ENCODE measurements around the gene YEATS4. TPM values are rescaled to one million over a fixed set of nuclear protein-coding genes. Genes with fewer than 3 reads are reported as not detected.

The YEATS4 gene
- polyA plus RNA-seq, 2 of the 4 experiments (the other 2 are of a cell fraction): 41.7 to 70.1 TPM

DNA sequence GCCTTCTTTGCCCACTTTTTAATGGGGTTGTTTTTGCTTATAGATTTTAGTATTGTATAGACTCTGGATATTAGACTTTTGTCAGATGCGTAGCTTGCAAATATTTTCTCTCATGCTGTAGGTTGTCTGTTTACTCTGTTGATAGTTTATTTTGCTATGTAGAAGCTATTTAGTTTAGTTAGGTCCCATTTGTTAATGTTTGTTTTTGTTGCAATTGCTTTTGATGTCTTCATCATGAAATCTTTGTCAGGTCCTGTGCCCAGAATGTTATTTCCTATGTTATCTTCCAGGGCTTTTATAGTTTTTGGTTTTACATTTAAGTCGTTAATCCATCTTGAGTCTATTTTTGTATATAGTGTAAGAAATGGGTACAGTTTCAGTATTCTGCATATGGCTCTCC is 41.3 kb upstream of the YEATS4 start:
- ATAC-seq (no peak), FAIRE-seq (no peak), DNase-seq (ENCODE audit: low read depth in 1 of 2, low spot score in 1 of 2) (no peak)
- TF ChIP-seq RFX5 (IDR thresholded peaks at IDR 0.05) (no peak), FOXS1 (CRISPR knock-in tag; IDR thresholded peaks at IDR 0.05) (no peak), CHD4 (IDR thresholded peaks at IDR 0.05; ENCODE audit: borderline replicate concordance) (no peak)
- Histone ChIP-seq H3K9me3 (peaks cover 7% of the 10 kb centered on the region; the same call in 1 of the 3 replicates), H3K4me2 (no peak overlapping the region), H3K4me1 (no peaks in the 10 kb centered on the region), H3K4me3 (no peak overlapping the region), H3K27ac (no peak overlapping the region)
- ChIA-PET POLR2A (no interaction called here), CTCF (interaction anchor here (1.6 kb wide), 1 partner anchor 39 kb away, joined by 4 read pairs; no protein-coding TSS in a partner anchor)
- WGBS (ENCODE audit: missing lambda C conversion rate): 38% methylated on average over 2 of the region's 2 CpGs

GRCh38 chr12:69321351-69321750 is 38.2 kb upstream of the YEATS4 start:
- no peak for TF ChIP-seq FOSL2 (IDR thresholded peaks at IDR 0.05)
- TF ChIP-seq FOSL2 (CRISPR knock-in tag; IDR thresholded peaks at IDR 0.05): no peak
- TF ChIP-seq MAZ (IDR thresholded peaks at IDR 0.05; ENCODE audit: borderline replicate concordance, low read depth, low read length): no peak
- TF ChIP-seq JUN (IDR thresholded peaks at IDR 0.05): no peak
- no peak for TF ChIP-seq KDM5A (IDR thresholded peaks at IDR 0.05)
- TF ChIP-seq GATA3 (IDR thresholded peaks at IDR 0.05; ENCODE audit: borderline replicate concordance): no peak
- TF ChIP-seq E2F6 (IDR thresholded peaks at IDR 0.05; ENCODE audit: borderline replicate concordance, low read depth): no peak
- TF ChIP-seq EHF (CRISPR knock-in tag; IDR thresholded peaks at IDR 0.05): no peak
- TF ChIP-seq EP300 (IDR thresholded peaks at IDR 0.05): no peak
- Histone ChIP-seq H3K4me3 (no peak overlapping the region), H3K9me3 (peaks cover 8% of the 10 kb centered on the region; the same call in 1 of the 3 replicates), H3K27ac (no peak overlapping the region), H3K4me2 (no peak overlapping the region), H3K4me1 (no peaks in the 10 kb centered on the region)
- no peak for FAIRE-seq
- CTCF ChIA-PET: no interaction called here
- no peak for ATAC-seq
- POLR2A ChIA-PET: no interaction called here
- no peak for DNase-seq (ENCODE audit: low read depth in 1 of 2, low spot score in 1 of 2)
- 54% methylated on average over 1 of the region's 1 CpG for WGBS (ENCODE audit: missing lambda C conversion rate)

- Histone ChIP-seq H3K9me3 (0 out of 3 replicates have a peak, but pooled peaks cover 3% of the 10 kb centered on the region), H3K27ac (no peak overlapping the region), H3K4me1 (no peaks in the 10 kb centered on the region), H3K4me2 (no peak overlapping the region), H3K4me3 (no peak overlapping the region)
- ATAC-seq (no peak), DNase-seq (ENCODE audit: low read depth in 1 of 2, low spot score in 1 of 2) (no peak), FAIRE-seq (no peak)
- ChIA-PET CTCF (interaction anchor here (0.9 kb wide), 1 partner anchor 32 kb away, joined by 3 read pairs; no protein-coding TSS in a partner anchor), POLR2A (no interaction called here)
- 68% methylated on average over 2 of the region's 2 CpGs for WGBS (ENCODE audit: missing lambda C conversion rate)
- TF ChIP-seq RNF2 (IDR thresholded peaks at IDR 0.05; ENCODE audit: borderline replicate concordance, low read depth) (no peak), CHD4 (IDR thresholded peaks at IDR 0.05; ENCODE audit: borderline replicate concordance) (no peak), ZNF302 (CRISPR knock-in tag; IDR thresholded peaks at IDR 0.05) (no peak), HOXB5 (CRISPR knock-in tag; IDR thresholded peaks at IDR 0.05) (no peak), BHLHE40 (IDR thresholded peaks at IDR 0.05; ENCODE audit: low read depth, low read length) (no peak), KDM1A (IDR thresholded peaks at IDR 0.05; ENCODE audit: low read depth) (no peak), REST (IDR thresholded peaks at IDR 0.05) (no peak), PBX3 (IDR thresholded peaks at IDR 0.05) (no peak), CHD2 (IDR thresholded peaks at IDR 0.05; ENCODE audit: low read length, partially characterized antibody) (no peak), RCOR1 (IDR thresholded peaks at IDR 0.05; ENCODE audit: low read depth, low read length) (no peak), GATA3 (IDR thresholded peaks at IDR 0.05; ENCODE audit: borderline replicate concordance) (no peak), POLR2AphosphoS2 (conservative IDR thresholded peaks at IDR 0.05; ENCODE audit: low read length) (no peak), FOXS1 (CRISPR knock-in tag; IDR thresholded peaks at IDR 0.05) (no peak)
- TF ChIP-seq, protein P1, sequence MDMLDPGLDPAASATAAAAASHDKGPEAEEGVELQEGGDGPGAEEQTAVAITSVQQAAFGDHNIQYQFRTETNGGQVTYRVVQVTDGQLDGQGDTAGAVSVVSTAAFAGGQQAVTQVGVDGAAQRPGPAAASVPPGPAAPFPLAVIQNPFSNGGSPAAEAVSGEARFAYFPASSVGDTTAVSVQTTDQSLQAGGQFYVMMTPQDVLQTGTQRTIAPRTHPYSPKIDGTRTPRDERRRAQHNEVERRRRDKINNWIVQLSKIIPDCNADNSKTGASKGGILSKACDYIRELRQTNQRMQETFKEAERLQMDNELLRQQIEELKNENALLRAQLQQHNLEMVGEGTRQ (IDR thresholded peaks at IDR 0.05): no peak
Observed at GRCh38 chr12:69324797-69325466, 34.6 kb upstream of the YEATS4 start.

Data from A549 (cell line).